T-helper 2 cell treated with Interferon-gamma antibody and Interleukin-4, amounts not matched to agents 5 μg/mL and 100 μg/mL, for 36 hours (primary cell): ENCODE data around the gene TNIP1.
A peak's percentile ranks its signal among the peaks of the same experiment; 100 is the strongest.

Experiments used
- DNase-seq: peaks from one replicate; pipeline ENCODE4 v3.0.0; 2021; ENCODE audit warnings: low spot score
- H3K27ac Mint-ChIP-seq: one replicate; pipeline ENCODE4 v1.8.0; 2021; ENCODE audit warnings: mild to moderate bottlenecking, mixed read lengths
- H3K27me3 Mint-ChIP-seq: one replicate; pipeline ENCODE4 v1.8.0; 2021; ENCODE audit warnings: low read depth, mixed read lengths
- H3K36me3 Mint-ChIP-seq: one replicate; pipeline ENCODE4 v1.8.0; 2021; ENCODE audit warnings: low read depth, mixed read lengths
- H3K4me1 Mint-ChIP-seq: one replicate; pipeline ENCODE4 v1.8.0; 2021; ENCODE audit warnings: low read depth, mixed read lengths
- H3K4me3 Mint-ChIP-seq: one replicate; pipeline ENCODE4 v1.8.0; 2022; ENCODE audit warnings: mild to moderate bottlenecking, moderate library complexity, mixed read lengths
- H3K9me3 Mint-ChIP-seq: one replicate; pipeline ENCODE4 v1.8.0; 2021; ENCODE audit warnings: mixed read lengths

TNIP1 gene

DNA sequence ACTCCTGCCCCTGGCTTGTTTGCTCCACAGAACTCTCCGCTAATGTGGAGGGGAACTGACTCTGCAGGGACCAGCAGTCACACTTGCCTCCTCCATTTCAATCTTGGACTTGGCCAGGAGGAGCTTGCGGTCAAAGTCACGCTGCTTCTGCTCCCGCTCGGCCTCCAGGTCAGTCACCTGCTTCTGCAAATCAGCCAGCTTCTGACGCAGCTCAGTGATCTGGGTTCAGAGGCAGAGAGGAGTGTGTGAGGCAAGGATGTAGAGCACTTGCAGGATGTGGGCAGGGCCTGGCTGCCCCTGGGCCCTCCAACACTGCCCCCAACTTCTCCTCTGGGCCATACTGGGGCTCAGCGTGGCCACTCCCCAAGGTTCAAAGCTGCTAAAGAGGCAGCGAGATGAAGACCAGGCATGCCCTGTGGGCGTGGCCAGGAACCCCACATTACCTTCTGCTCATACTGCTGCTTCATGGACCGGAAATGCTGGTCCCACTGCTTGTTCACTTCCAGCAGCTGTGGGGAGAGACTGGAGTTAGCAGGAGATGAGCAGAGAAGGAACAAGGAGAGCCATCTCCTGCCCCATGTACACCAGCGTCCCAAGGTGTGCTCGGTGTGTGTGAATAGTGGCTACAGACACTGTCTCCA lies 38.3 kb downstream of the TNIP1 start:
- H3K4me3 Mint-ChIP-seq = no peak overlapping the region
- H3K27ac Mint-ChIP-seq = peak overlapping the region; percentile 38
- peaks cover 47% of the 10 kb centered on the region for H3K36me3 Mint-ChIP-seq
- DNase-seq = no peak
- no peaks in the 10 kb centered on the region for H3K9me3 Mint-ChIP-seq
- no peaks in the 10 kb centered on the region for H3K4me1 Mint-ChIP-seq
- no peaks in the 10 kb centered on the region for H3K27me3 Mint-ChIP-seq

DNA sequence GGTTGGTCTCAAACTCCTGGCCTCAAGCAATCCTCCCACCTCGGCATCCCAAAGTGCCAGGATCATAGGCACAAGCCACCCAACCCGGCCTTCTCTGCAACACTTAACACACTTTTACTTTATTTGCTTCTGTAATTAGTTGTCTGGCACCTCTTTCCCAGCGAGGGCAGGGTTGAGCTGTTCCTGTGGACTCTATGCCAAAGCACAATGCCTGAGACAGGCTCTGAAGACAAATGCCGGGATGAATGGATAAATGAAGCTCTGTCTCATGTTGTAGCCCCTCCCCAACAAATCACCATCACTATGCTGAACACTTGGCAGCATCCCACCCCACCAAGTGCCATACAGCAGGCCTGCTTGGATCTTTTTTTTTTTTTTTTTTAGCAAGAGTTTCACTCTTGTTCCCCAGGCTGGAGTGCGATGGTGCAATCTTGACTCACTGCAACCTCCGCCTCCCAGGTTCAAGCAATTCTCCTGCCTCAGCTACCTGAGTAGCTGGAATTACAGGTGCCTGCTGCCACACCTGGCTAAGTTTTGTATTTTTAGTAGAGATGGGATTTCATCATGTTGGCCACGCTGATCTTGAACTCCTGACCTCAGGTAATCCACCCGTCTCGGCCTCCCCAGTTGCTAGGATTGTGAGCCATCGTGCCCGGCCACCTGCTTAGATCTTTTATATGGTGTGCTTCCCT lies 39.1 kb downstream of the TNIP1 start:
- H3K9me3 Mint-ChIP-seq = no peaks in the 10 kb centered on the region
- no peak overlapping the region for H3K4me3 Mint-ChIP-seq
- no peaks in the 10 kb centered on the region for H3K4me1 Mint-ChIP-seq
- H3K36me3 Mint-ChIP-seq = peaks cover 49% of the 10 kb centered on the region
- no peak for DNase-seq
- no peaks in the 10 kb centered on the region for H3K27me3 Mint-ChIP-seq
- H3K27ac Mint-ChIP-seq = no peak overlapping the region

DNA sequence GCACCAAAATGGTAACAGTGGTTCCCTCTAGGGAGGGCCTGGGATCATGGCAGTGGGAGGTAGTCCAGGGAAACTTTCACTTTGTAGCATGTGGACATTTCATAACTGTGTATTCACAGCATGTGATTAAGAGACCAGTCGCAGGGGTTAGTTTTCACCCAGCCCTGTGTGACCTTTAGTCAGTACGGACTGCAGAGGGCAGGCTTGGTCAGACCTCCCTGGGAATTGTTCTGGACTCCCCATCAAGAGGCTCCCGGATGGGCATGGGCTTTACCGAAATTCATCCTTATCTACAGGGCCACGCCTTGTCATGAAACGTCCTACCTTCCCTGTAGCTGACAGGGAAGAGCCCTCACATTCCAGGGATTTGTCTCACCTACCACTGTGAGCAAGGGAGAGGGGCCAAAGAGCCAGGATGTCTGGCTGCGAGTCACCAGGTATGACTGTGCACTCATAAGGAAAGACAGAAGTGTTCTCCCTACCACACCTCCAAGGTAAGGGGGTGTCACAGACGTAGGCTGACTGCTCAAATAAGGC lies 40.6 kb downstream of the TNIP1 start:
- Mint-ChIP-seq H3K9me3 (no peaks in the 10 kb centered on the region), H3K36me3 (peaks cover 50% of the 10 kb centered on the region)

DNA sequence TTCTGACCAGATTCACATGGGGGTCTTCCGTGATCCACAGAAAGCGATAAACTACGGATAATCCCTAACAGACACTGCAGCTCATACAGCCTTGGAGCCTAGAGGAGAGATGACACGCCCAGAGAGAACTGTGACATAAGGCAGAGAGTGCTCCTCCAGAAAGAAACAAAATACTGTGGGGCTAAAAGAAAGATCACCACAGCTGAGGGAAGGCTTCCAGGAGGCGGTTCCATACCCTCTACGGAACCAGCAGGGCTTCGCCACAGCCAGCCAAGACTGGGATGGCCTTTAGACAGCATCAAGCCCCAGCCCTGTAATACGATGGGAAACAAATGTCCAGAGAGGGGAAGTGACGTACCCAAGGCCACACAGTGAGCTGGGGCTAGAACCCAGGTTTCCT lies 41.2 kb downstream of the TNIP1 start:
- Mint-ChIP-seq H3K4me1 (no peaks in the 10 kb centered on the region), H3K4me3 (no peak overlapping the region), H3K27me3 (no peaks in the 10 kb centered on the region), H3K27ac (no peak overlapping the region), H3K9me3 (no peaks in the 10 kb centered on the region), H3K36me3 (peaks cover 54% of the 10 kb centered on the region)
- DNase-seq = no peak

More for the DNA sequence above, 40.6 kb downstream of the TNIP1 start:
- no peak for DNase-seq
- Mint-ChIP-seq H3K4me1 (no peaks in the 10 kb centered on the region), H3K4me3 (no peak overlapping the region), H3K27ac (no peak overlapping the region), H3K27me3 (no peaks in the 10 kb centered on the region)

- DNase-seq = no peak
- H3K27ac Mint-ChIP-seq = no peak overlapping the region
- H3K27me3 Mint-ChIP-seq = no peaks in the 10 kb centered on the region
- H3K9me3 Mint-ChIP-seq = no peaks in the 10 kb centered on the region
- peaks cover 58% of the 10 kb centered on the region for H3K36me3 Mint-ChIP-seq
- no peak overlapping the region for H3K4me3 Mint-ChIP-seq
- no peaks in the 10 kb centered on the region for H3K4me1 Mint-ChIP-seq
Observed at GRCh38 chr5:151038801-151039238, 42.0 kb downstream of the TNIP1 start.

DNA sequence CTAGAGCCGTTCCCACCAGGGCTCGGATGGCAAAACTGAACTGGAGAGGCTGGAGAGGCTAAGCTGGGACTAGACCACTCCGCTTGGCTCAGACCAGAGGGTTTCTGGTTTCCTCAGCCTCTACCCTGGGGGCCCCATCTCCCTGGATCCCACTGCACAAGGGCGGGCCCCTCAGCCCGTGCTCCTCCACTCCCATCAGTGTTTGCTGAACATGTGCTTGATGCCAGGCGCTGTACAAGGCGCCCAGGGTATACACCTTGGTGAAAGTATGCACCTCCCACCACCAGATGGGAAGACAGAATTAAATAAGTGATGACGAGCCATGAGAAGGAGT lies 42.5 kb downstream of the TNIP1 start:
- H3K4me3 Mint-ChIP-seq = no peak overlapping the region
- H3K9me3 Mint-ChIP-seq = no peaks in the 10 kb centered on the region
- H3K27ac Mint-ChIP-seq = no peak overlapping the region
- DNase-seq = no peak
- H3K4me1 Mint-ChIP-seq = no peaks in the 10 kb centered on the region
- peaks cover 59% of the 10 kb centered on the region for H3K36me3 Mint-ChIP-seq
- no peaks in the 10 kb centered on the region for H3K27me3 Mint-ChIP-seq

DNA sequence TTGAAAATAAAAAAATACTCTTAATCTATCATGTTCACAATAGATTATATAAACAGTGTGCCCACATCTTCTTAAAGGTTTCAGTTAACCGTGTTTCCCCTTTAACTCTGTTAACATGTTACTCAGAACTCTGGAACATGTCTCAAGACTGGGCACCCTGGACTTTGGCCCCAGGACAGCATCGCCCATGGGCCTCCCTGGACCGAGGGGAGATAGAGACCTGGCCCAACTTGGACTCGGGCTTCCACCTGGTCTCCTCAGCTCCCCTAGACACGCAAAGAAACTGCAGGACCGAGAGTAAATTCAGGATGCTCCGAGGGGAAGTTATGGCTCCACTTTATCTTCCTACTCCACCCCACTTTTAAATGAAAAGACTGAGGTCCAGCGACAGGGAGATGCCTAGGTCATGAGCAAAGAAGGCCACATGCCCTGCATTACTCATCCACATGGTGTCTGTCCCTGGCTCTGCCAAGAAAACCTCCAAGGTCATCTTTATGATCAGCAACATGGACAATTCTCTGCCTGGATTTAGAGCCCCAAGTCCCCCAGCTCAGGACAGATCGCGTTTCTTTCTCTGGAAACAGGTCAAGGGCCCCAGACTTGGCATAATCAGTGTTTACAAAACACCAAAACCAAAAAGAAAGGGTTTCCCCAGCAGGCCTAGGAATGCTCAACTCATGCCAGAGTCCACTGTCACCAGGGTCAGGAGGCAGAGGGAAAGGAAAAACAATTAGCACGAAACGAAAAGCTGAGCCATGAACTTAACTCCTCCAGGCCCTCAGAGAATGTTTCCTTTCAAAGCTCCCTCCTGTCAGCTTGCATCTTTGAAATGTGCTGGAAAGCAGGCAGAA lies 43.0 kb downstream of the TNIP1 start:
- H3K27ac Mint-ChIP-seq = no peak overlapping the region
- no peaks in the 10 kb centered on the region for H3K27me3 Mint-ChIP-seq
- H3K9me3 Mint-ChIP-seq = no peaks in the 10 kb centered on the region
- no peak for DNase-seq
- no peak overlapping the region for H3K4me3 Mint-ChIP-seq
- H3K36me3 Mint-ChIP-seq = peaks cover 54% of the 10 kb centered on the region
- no peaks in the 10 kb centered on the region for H3K4me1 Mint-ChIP-seq

DNA sequence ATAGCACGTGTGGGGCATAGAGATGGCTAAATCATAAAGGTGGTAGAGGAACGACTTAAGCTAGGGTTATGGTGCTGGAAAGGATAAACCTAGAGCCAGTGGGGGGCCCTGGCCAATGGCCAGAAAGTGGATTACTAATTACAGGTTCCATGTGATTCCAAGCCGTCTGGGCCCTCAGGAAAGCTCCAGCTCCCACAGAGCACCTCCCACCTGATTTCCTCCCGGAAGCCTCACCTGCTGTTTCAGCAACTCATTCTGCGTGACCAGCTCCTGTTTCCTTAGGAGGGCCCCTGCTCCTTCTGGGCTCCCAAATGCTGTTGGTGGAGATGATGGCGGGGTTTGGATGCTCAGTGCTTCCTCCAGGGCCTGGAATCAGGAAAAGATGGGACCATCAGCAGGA lies 44.3 kb downstream of the TNIP1 start:
- Mint-ChIP-seq H3K4me3 (no peak overlapping the region), H3K36me3 (peaks cover 59% of the 10 kb centered on the region), H3K4me1 (no peaks in the 10 kb centered on the region), H3K9me3 (no peaks in the 10 kb centered on the region), H3K27ac (no peak overlapping the region), H3K27me3 (no peaks in the 10 kb centered on the region)
- no peak for DNase-seq

- H3K36me3 Mint-ChIP-seq = peaks cover 66% of the 10 kb centered on the region
- no peak overlapping the region for H3K4me3 Mint-ChIP-seq
- H3K27ac Mint-ChIP-seq = no peak overlapping the region
- DNase-seq = no peak
- H3K27me3 Mint-ChIP-seq = no peaks in the 10 kb centered on the region
- H3K9me3 Mint-ChIP-seq = no peaks in the 10 kb centered on the region
- no peaks in the 10 kb centered on the region for H3K4me1 Mint-ChIP-seq
Observed at GRCh38 chr5:151034422-151035379, 46.1 kb downstream of the TNIP1 start.

- Mint-ChIP-seq H3K27ac (no peak overlapping the region), H3K9me3 (no peaks in the 10 kb centered on the region), H3K27me3 (no peaks in the 10 kb centered on the region), H3K4me3 (no peak overlapping the region), H3K36me3 (peaks cover 65% of the 10 kb centered on the region), H3K4me1 (no peaks in the 10 kb centered on the region)
- no peak for DNase-seq
Observed at GRCh38 chr5:151033217-151033934, 47.5 kb downstream of the TNIP1 start.

GRCh38 chr5:151031554-151031953 lies 49.3 kb downstream of the TNIP1 start:
- no peak for DNase-seq
- H3K4me3 Mint-ChIP-seq = no peak overlapping the region
- no peak overlapping the region for H3K27ac Mint-ChIP-seq
- no peaks in the 10 kb centered on the region for H3K9me3 Mint-ChIP-seq
- H3K27me3 Mint-ChIP-seq = no peaks in the 10 kb centered on the region
- H3K36me3 Mint-ChIP-seq = peaks cover 61% of the 10 kb centered on the region
- no peaks in the 10 kb centered on the region for H3K4me1 Mint-ChIP-seq

- H3K4me3 Mint-ChIP-seq = no peak overlapping the region
- H3K27ac Mint-ChIP-seq = no peak overlapping the region
- no peak for DNase-seq
- no peaks in the 10 kb centered on the region for H3K9me3 Mint-ChIP-seq
- H3K4me1 Mint-ChIP-seq = no peaks in the 10 kb centered on the region
- H3K36me3 Mint-ChIP-seq = peaks cover 53% of the 10 kb centered on the region
- H3K27me3 Mint-ChIP-seq = no peaks in the 10 kb centered on the region
Observed at GRCh38 chr5:151030379-151030778, 50.5 kb downstream of the TNIP1 start.

GRCh38 chr5:151030056-151030336 lies 50.8 kb downstream of the TNIP1 start:
- DNase-seq = no peak
- Mint-ChIP-seq H3K27me3 (no peaks in the 10 kb centered on the region), H3K36me3 (peaks cover 52% of the 10 kb centered on the region), H3K4me1 (no peaks in the 10 kb centered on the region), H3K27ac (no peak overlapping the region), H3K9me3 (no peaks in the 10 kb centered on the region), H3K4me3 (no peak overlapping the region)
